Neuron (in vitro differentiated cells): ENCODE measurements around the gene CMTM6.
"Not testable (repeated sequence)": the region's sequence is repeated elsewhere in the genome, so short reads cannot be mapped to it uniquely, and the experiment has no call there.

ENCODE experiments used
- H2AFZ ChIP-seq: one replicate; pipeline ENCODE4 v1.6.1; 2013; ENCODE audit warnings: low read depth, mild to moderate bottlenecking, inconsistent platforms, low read length, moderate library complexity
- H3K27me3 ChIP-seq: one replicate; pipeline ENCODE4 v1.6.1; 2013; ENCODE audit warnings: low read length; ENCODE audit not compliant: insufficient read depth
- H3K36me3 ChIP-seq: one replicate; pipeline ENCODE4 v1.6.1; 2013; ENCODE audit warnings: low read length; ENCODE audit not compliant: insufficient read depth
- H3K4me1 ChIP-seq: one replicate; pipeline ENCODE4 v1.6.1; 2013; ENCODE audit warnings: low read length; ENCODE audit not compliant: insufficient read depth
- H3K4me3 ChIP-seq: 2 replicates; pipeline ENCODE4 v1.5.1; 2013; ENCODE audit warnings: mild to moderate bottlenecking, low read length, moderate library complexity
- H3K9me3 ChIP-seq: one replicate; pipeline ENCODE4 v1.6.1; 2013; ENCODE audit warnings: low read length

The CMTM6 gene

DNA sequence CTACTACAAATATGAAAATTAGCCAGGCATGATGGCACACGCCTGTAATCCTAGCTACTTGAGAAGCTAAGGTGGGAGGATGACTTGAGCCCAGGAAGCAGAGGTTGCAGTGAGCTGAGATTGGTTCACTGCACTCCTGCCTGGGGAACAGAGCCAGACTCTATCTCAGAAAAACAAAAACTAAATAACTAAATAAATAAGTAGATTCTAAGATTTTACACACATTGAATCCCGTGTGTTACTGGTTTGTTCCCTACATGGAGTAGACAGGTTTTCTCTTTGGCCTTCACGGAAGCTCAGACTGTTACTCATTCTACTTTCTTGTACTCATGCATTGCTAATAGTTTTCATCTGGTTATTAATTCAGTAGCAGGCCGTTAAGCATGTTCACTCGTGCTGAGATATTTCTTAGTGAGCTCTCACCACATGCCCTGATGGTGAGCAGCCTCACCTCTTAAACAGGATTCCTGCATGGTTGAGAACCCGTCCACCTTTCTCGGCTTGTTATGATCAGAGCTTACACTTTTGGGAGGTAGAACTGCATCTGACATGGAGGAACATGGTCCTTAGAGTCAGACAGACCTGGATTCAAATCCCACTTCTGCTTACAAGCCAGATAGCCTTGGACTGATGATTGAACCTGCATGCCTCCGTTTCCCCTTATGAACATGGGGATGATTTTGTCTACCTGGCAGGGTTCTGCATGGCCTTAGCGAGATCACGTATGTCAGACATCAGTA is 61.9 kb downstream of the CMTM6 start:
- Histone ChIP-seq H3K4me3 (no peak overlapping the region), H3K36me3 (peaks cover 11% of the 10 kb centered on the region), H3K9me3 (peaks cover 5% of the 10 kb centered on the region), H3K4me1 (no peaks in the 10 kb centered on the region), H3K27me3 (no peaks in the 10 kb centered on the region), H2AFZ (no peak overlapping the region)

DNA sequence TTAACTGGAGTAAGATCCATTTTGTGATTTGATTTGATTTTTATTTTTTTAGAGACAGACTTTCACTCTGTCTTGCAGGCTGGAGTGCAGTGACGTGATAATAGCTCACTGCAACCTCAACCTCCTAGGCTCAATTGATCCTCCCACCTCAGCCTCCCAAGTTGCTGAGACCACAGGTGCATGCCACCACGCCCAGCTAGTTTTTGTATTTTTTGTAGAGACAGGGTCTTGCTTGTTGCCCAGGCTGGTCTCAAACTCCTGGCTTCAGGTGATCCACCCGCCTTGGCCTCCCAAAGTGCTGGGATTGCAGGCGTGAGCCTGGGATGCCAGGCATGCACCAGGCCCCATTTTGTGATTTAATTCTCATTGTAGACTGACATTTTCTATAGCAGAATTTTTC is 63.2 kb downstream of the CMTM6 start:
- H3K4me3 ChIP-seq, H3K9me3 ChIP-seq, H3K27me3 ChIP-seq, H3K4me1 ChIP-seq, H2AFZ ChIP-seq: not testable (repeated sequence)
- peaks cover 11% of the 10 kb centered on the region for H3K36me3 ChIP-seq

DNA sequence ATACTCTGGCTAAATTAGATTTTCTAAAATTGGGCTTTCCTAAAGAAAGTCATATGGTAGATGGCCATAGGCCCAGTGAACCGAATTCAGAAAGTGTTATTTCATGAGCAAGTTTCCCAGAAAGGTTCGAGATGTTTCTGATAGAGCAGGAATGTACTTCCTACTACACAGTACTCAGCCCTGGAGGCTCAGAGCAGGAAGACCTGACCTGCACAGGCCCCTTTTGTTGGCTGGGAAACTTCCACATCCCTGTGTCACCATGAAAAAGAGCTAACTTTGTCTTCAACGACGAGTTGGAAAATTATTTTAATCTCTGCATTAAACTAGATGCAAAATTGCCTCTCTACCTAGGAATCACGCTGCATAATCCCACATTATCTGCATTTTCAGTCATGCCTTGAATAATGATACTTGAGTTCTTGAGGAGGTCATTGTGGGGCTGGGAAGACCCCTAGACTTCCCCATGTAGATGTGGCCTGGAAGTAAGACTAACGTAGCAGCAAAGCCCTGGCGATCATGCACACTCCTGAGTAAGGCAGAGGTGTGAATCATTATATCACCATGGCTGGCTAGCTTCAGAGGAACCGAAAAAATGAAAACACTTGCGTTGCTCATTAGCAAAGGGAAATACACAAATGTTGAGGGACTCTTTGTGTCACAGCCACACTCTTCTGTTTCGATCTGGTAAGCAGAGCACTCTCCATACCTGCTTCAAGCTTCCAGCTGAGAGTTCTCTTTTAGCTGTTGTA is 63.9 kb downstream of the CMTM6 start:
- H2AFZ ChIP-seq, result no peak overlapping the region

GRCh38 chr3:32437896-32438295 is 64.8 kb downstream of the CMTM6 start:
- Histone ChIP-seq H3K36me3 (peaks cover 2% of the 10 kb centered on the region), H3K4me3 (no peak overlapping the region), H3K27me3 (no peaks in the 10 kb centered on the region), H3K9me3 (peaks cover 3% of the 10 kb centered on the region), H3K4me1 (no peaks in the 10 kb centered on the region), H2AFZ (no peak overlapping the region)

More for the DNA sequence above, 63.9 kb downstream of the CMTM6 start:
- H3K4me3 ChIP-seq, result no peak overlapping the region
- no peaks in the 10 kb centered on the region for H3K27me3 ChIP-seq
- no peaks in the 10 kb centered on the region for H3K4me1 ChIP-seq
- peaks cover 3% of the 10 kb centered on the region for H3K9me3 ChIP-seq
- H3K36me3 ChIP-seq, result peaks cover 8% of the 10 kb centered on the region

DNA sequence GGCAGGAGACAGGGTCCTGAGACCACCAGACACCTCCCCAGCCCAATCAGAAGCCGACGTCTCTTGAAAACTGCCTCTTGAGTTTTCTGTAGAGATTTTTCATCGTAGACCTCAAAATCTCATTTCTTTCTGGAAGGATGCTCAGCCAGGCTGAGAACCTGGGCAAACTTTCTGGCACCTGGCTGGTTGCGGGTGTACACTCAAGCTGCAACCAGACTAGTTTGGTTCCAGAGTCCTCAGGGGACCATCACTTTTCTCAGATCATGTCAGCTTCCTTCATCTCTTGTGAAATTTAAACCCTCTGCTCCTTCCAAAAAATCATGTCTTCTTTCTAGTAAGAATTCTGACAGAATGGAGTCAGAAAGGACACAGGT is 65.8 kb downstream of the CMTM6 start:
- H3K36me3 ChIP-seq, result no peaks in the 10 kb centered on the region

GRCh38 chr3:32435911-32436815 is 66.5 kb downstream of the CMTM6 start:
- Histone ChIP-seq H3K36me3 (no peaks in the 10 kb centered on the region), H3K4me3 (no peak overlapping the region), H3K27me3 (no peaks in the 10 kb centered on the region), H3K4me1 (no peaks in the 10 kb centered on the region), H2AFZ (no peak overlapping the region), H3K9me3 (no peaks in the 10 kb centered on the region)

More for the DNA sequence above, 65.8 kb downstream of the CMTM6 start:
- H3K9me3 ChIP-seq, result peaks cover under 1% of the 10 kb centered on the region
- H3K4me3 ChIP-seq, result no peak overlapping the region
- H2AFZ ChIP-seq, result no peak overlapping the region
- no peaks in the 10 kb centered on the region for H3K27me3 ChIP-seq
- H3K4me1 ChIP-seq, result no peaks in the 10 kb centered on the region

GRCh38 chr3:32434206-32434605 is 68.4 kb downstream of the CMTM6 start:
- H3K4me1 ChIP-seq, result no peaks in the 10 kb centered on the region
- H3K36me3 ChIP-seq, result no peaks in the 10 kb centered on the region
- H3K4me3 ChIP-seq, result no peak overlapping the region
- no peak overlapping the region for H2AFZ ChIP-seq
- H3K9me3 ChIP-seq, result no peaks in the 10 kb centered on the region
- no peaks in the 10 kb centered on the region for H3K27me3 ChIP-seq

- Histone ChIP-seq H3K4me3 (no peak overlapping the region), H2AFZ (no peak overlapping the region), H3K36me3 (no peaks in the 10 kb centered on the region), H3K4me1 (no peaks in the 10 kb centered on the region), H3K9me3 (no peaks in the 10 kb centered on the region), H3K27me3 (no peaks in the 10 kb centered on the region)
These were observed 69.7 kb downstream of the CMTM6 start for GRCh38 chr3:32432711-32433530.

GRCh38 chr3:32432045-32432710 is 70.5 kb downstream of the CMTM6 start:
- H3K4me3 ChIP-seq, result no peak overlapping the region
- no peak overlapping the region for H2AFZ ChIP-seq
- no peaks in the 10 kb centered on the region for H3K27me3 ChIP-seq
- no peaks in the 10 kb centered on the region for H3K36me3 ChIP-seq
- H3K4me1 ChIP-seq, result no peaks in the 10 kb centered on the region
- no peaks in the 10 kb centered on the region for H3K9me3 ChIP-seq

GRCh38 chr3:32431481-32431880 is 71.2 kb downstream of the CMTM6 start:
- H3K27me3 ChIP-seq, result no peaks in the 10 kb centered on the region
- H2AFZ ChIP-seq, result no peak overlapping the region
- no peak overlapping the region for H3K4me3 ChIP-seq
- no peaks in the 10 kb centered on the region for H3K9me3 ChIP-seq
- H3K4me1 ChIP-seq, result no peaks in the 10 kb centered on the region
- no peaks in the 10 kb centered on the region for H3K36me3 ChIP-seq
